Esophagus muscularis mucosa (tissue), 3 donors: ENCODE data around the gene PJA1.

Experiments used
- CTCF ChIP-seq, 3 experiments: fragments of 200-600 bp in 2 of 3; fragments of 450-650 bp in 1 of 3; sonication (generic) in 2 of 3; IDR thresholded peaks; one replicate each; pipeline ENCODE4 v1.5.1; 2017 to 2019; ENCODE audit warnings: antibody characterized with exemption in 3 of 3, mild to moderate bottlenecking in 2 of 3, moderate library complexity in 1 of 3
- POLR2A ChIP-seq: fragments of 450-650 bp; IDR thresholded peaks from one replicate; pipeline ENCODE4 v1.6.1; 2017; ENCODE audit warnings: antibody characterized with exemption, moderate library complexity, mild to moderate bottlenecking, low read depth

- no peak for TF ChIP-seq POLR2A
- no peak for TF ChIP-seq CTCF (IDR thresholded peaks at IDR 0.05)
Observed at GRCh38 chrX:69140837-69141236, 24.4 kb downstream of the PJA1 start.
